Left ventricle myocardium inferior (tissue), 1 donor: ENCODE data around the gene CCDC183. TPM values are rescaled to one million over a fixed set of nuclear protein-coding genes. Genes with fewer than 3 reads are reported as not detected.

Experiments used
- DNase-seq: peaks from one replicate; pipeline ENCODE4 v3.0.0-alpha.2; 2020
- H3K27ac ChIP-seq: fragments of 200-600 bp; replicated peaks from 2 replicates; pipeline ENCODE4 v1.8.0; 2021
- H3K27me3 ChIP-seq: fragments of 200-600 bp; 2 replicates; pipeline ENCODE4 v1.8.0; 2021; ENCODE audit warnings: low read depth
- H3K36me3 ChIP-seq: fragments of 200-600 bp; 2 replicates; pipeline ENCODE4 v1.8.0; 2021
- H3K4me1 ChIP-seq: fragments of 200-600 bp; 2 replicates; pipeline ENCODE4 v1.8.0; 2021
- H3K4me3 ChIP-seq: fragments of 200-600 bp; 2 replicates; pipeline ENCODE4 v1.8.0; 2021; ENCODE audit warnings: mild to moderate bottlenecking, moderate library complexity
- H3K9me3 ChIP-seq: fragments of 200-600 bp; replicated peaks from 2 replicates; pipeline ENCODE4 v1.8.0; 2021
- CTCF ChIP-seq: fragments of 200-600 bp; IDR thresholded peaks from 2 replicates; pipeline ENCODE4 v1.8.0; 2021; ENCODE audit warnings: antibody characterized with exemption, mild to moderate bottlenecking, borderline replicate concordance
- intact Hi-C: fragments of 100-400 bp; cut with micrococcal nuclease; formaldehyde crosslinking; loops from one replicate; pipeline ENCODE4 v1.11.0; 2022
- total RNA-seq: library from RNA; stranded (reverse); fragmentation: NEBNext Ultra II Directional; extraction: Animal tissue kit (Norgen Biotek cat#: 25700); gene quantifications from one replicate; pipeline ENCODE4 v1.2.1, GENCODE V29; 2021
- donor health status: DM: no; HTN: yes; CAD: no; lungs with severe emphysema.

Gene CCDC183
- total RNA-seq, 1 donor from 2014 or later: 2.1 TPM

GRCh38 chr9:136807281-136808074 is 11.3 kb downstream of the CCDC183 start, which contains the start of gene RABL6:
RABL6 (plus strand) TSS chr9:136807948; CDS start chr9:136808197, 249 bp downstream.
- DNase-seq: peak; percentile 81
- Histone ChIP-seq H3K9me3 (no peaks in the 10 kb centered on the region), H3K4me3 (peak within 1 kb of the TSS; percentile 98), H3K27me3 (peaks cover under 1% of the 10 kb centered on the region), H3K36me3 (peaks cover 8% of the 10 kb centered on the region), H3K4me1 (peaks cover 54% of the 10 kb centered on the region), H3K27ac (peak within 1 kb of the TSS; percentile 92)
- TF ChIP-seq CTCF: no peak
- intact Hi-C loops: no loop called here

GRCh38 chr9:136808075-136808805 is 12.1 kb downstream of the CCDC183 start:
- H3K27ac ChIP-seq: peak overlapping the region; percentile 92
- no peaks in the 10 kb centered on the region for H3K9me3 ChIP-seq
- peak; percentile 16 for DNase-seq
- H3K27me3 ChIP-seq: no peaks in the 10 kb centered on the region
- peaks cover 13% of the 10 kb centered on the region for H3K36me3 ChIP-seq
- peaks cover 54% of the 10 kb centered on the region for H3K4me1 ChIP-seq
- peak; percentile 21 for TF ChIP-seq CTCF
- intact Hi-C loops: no loop called here
- H3K4me3 ChIP-seq: peak overlapping the region; percentile 98

GRCh38 chr9:136808806-136809158 is 12.6 kb downstream of the CCDC183 start:
- H3K4me1 ChIP-seq: peaks cover 54% of the 10 kb centered on the region
- H3K4me3 ChIP-seq: peak overlapping the region; percentile 98
- H3K27ac ChIP-seq: peak overlapping the region; percentile 92
- TF ChIP-seq CTCF: no peak
- H3K36me3 ChIP-seq: peaks cover 13% of the 10 kb centered on the region
- intact Hi-C loops: no loop called here
- DNase-seq: no peak
- H3K27me3 ChIP-seq: no peaks in the 10 kb centered on the region
- no peaks in the 10 kb centered on the region for H3K9me3 ChIP-seq

- no peak for TF ChIP-seq CTCF
- H3K36me3 ChIP-seq: peaks cover 27% of the 10 kb centered on the region
- no peak overlapping the region for H3K27ac ChIP-seq
- peaks cover 18% of the 10 kb centered on the region for H3K4me1 ChIP-seq
- no peaks in the 10 kb centered on the region for H3K9me3 ChIP-seq
- intact Hi-C loops: no loop called here
- DNase-seq: no peak
- H3K4me3 ChIP-seq: no peak overlapping the region
- no peaks in the 10 kb centered on the region for H3K27me3 ChIP-seq
These were observed 18.7 kb downstream of the CCDC183 start for GRCh38 chr9:136814725-136815421.

- Histone ChIP-seq H3K9me3 (no peaks in the 10 kb centered on the region), H3K4me3 (no peak overlapping the region), H3K4me1 (peaks cover 13% of the 10 kb centered on the region), H3K27me3 (no peaks in the 10 kb centered on the region), H3K36me3 (peaks cover 26% of the 10 kb centered on the region), H3K27ac (no peak overlapping the region)
- intact Hi-C loops: no loop called here
- TF ChIP-seq CTCF: no peak
- DNase-seq: no peak
These were observed 19.3 kb downstream of the CCDC183 start for GRCh38 chr9:136815422-136815782.
